Stimulated activated CD4-positive, alpha-beta T cell treated with anti-CD3 and anti-CD28 coated beads, Interleukin-1b, Interleukin-23, amount 100 ng/mL, for 24 hours (primary cell): ENCODE data around the gene SHKBP1.
"Not testable (repeated sequence)": the region's sequence is repeated elsewhere in the genome, so short reads cannot be mapped to it uniquely, and the experiment has no call there.

Experiments
- DNase-seq, 4 experiments: peaks; one replicate each; pipeline ENCODE4 v3.0.0-alpha.2; 2020; ENCODE audit warnings: low read depth in 4 of 4, low spot score in 1 of 4

The SHKBP1 gene

DNA sequence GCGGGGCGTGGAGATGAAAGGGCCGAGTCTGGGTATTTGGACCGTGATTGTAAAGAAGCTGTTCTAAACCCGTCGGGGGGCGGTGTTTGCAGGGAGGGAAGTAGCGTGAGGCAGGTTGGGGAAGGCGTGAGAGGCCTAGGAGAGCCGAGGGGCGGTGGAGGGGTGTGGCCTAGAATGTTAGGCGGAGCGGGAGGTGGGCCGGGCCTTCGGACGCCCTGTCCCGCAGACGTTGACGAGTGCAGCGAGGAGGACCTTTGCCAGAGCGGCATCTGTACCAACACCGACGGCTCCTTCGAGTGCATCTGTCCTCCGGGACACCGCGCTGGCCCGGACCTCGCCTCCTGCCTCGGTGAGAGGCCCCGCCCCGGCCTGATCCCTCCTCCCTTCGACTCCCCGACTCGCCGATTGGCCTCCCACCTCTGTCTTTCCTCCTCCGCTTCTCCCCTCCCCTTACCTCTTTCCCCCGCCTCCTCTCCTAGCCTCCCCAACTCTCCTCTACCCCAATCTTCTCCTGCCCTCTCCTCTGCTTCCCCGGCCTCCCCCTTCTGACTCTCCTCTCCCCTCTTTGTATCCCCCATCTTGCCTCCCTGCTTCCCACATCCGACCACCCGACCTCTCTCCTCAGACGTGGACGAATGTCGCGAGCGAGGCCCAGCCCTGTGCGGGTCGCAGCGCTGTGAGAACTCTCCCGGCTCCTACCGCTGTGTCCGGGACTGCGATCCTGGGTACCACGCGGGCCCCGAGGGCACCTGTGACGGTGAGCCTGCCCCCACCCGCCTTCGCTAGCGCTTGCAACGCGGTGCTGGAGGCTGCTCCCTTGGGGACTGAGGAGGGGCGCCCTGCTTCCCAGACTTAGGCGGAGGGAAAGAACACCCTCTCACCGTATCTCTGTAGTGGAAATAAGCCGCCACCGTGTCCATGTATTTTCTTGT lies 37.3 kb downstream of the SHKBP1 start:
- DNase-seq = peak; percentile 71 to 87 (median 78)

DNA sequence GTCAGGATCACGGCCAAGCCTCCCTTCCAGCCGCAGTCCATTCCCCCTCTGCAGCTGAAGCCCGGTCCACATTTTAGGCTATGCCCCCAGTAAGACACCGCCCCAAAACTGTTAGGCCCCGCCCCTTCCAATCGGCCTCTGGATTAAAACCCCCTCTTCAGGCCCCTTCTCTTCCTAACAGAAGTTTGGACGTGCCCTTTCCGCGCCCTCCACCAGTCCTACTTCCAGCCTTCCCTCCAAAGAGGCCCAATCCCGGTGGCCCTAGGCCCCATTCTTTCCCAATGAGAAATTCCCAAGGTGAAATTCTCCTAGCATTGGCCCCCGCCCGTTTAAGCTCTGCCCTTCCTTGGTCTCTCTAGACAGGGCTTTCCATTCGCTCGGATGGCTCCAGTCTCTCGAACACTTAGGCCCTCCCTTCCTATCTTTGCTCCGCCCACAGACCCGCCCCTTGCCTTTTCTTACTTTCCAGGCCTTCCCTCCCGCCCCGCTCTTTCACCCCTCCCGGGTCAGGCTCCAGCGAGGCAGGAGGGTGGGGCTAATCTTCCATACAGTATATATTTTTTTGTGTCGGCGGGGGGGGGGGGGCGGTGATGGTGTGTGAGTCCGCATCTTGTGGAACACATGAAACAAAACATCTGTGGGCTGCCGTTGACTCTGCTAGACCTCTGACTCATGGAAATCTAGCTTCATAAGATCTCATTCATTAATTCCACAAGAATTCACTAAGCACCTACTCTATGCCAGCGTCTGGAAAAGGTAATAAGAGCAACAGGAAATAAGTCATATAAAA lies 38.1 kb downstream of the SHKBP1 start:
- peak; percentile 92 to 97 (median 96) for DNase-seq

DNA sequence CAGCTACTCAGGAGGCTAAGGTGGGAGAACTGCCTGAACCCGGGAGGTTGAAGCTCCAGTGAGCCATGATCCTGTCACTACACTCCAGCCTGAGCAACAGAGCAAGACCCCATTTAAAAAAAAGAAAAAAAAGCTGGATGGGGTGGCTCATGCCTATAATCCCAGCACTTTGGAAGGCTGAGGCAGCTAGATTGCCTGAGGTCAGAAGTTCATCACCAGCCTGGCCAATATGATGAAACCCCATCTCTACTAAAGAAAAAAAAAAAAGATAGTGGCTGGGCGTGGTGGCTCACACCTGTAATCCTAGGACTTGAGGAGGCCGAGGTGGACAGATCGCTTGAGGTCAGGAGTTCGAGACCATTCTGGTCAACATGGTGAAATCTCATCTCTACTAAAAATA lies 39.5 kb downstream of the SHKBP1 start:
- no peak for DNase-seq

DNA sequence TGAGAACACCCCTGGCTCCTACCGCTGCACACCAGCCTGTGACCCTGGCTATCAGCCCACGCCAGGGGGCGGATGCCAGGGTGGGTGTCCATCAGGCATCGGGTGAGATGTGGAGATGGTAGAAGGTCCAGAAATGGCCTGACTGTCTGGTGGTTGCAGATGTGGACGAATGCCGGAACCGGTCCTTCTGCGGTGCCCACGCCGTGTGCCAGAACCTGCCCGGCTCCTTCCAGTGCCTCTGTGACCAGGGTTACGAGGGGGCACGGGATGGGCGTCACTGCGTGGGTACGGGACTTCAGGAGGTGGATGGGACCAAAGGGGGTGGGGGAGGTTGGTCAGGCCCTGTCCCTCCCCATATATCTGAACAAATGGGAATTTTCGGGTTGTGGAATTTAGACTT lies 40.3 kb downstream of the SHKBP1 start:
- no peak for DNase-seq

DNA sequence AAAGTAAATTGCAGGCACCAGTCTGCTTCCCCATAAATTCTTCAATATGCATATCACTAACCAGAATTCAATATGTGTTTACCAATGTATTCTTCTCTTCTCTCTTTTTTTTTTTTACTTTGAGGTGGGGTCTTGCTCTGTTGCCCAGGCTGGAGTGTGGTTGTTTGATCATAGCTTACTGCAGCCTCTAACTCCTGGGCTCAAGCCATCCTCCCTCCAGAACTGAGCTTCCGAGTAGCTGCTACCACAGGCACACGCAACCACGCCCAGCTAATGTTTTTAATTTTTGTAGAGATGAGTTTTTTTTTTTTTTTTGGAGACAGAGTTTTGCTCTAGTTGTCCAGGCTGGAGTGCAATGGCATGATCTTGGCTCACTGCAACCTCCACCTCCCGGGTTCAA lies 41.3 kb downstream of the SHKBP1 start:
- DNase-seq = no peak

DNA sequence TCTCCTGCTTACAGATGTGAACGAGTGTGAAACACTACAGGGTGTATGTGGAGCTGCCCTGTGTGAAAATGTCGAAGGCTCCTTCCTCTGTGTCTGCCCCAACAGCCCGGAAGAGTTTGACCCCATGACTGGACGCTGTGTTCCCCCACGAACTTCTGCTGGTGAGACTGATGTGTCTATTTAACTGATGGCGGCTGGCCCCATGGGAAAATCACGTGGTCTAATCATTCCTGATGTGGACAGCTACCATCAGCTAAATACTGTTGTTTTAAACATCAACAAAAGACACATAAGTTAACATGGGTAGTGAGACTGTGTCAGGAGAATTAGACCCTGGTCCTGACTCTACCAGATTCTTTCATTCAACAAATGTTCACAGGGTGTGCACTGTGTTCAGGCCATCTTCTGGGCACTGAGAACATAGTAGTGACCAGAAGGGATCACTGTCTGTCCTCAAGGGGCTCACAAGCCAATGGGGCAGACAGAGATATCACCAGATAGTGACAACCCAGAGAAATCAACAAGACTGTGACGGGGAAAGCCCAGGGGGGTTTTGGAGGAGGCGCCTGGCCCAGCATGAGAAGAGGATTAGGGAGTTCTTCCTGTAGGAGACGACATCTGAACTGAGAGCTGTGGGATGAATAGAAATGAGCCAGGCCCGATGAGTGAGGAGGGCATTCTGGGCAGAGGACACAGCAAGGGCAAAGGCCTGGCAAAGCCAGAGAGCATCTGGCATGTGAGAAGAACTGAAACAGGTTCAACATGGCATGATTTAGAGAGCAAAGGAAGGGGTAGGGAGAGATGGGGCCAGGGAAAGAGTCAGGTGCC lies 42.9 kb downstream of the SHKBP1 start:
- DNase-seq = no peak

DNA sequence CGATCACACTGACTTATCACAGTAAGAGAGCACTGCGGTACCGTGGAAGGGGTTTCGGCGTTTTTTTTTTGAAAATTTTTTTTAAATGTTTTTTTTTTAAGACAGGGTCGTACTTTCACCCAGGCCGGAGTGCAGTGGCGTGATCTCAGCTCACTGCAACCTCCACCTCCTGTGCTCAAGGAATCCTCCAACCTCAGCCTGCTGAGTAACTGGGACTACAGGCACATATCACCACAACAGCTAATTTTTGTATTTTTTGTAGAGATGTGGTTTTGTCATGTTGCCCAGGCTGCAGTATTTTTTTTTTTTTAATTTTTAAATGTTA lies 43.5 kb downstream of the SHKBP1 start:
- DNase-seq = no peak

DNA sequence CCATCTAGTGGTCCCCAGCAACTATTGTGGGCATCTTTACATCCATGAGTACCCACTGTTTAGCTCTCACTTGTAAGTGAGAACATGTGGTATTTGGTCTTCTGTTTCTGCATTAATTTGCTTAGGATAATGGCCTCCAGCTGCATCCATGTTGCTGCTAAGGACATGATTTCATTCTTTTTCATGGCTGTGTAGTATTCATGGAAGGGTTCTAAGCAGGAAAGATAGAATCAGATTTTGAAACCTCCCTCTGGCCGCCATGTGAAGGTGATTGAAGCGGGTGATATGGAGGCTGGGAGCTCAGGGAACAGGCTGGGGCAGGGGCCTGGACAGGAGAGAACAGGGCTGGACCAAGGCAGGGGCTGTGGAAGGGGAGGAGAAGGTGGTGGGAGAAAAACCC lies 44.6 kb downstream of the SHKBP1 start:
- no peak for DNase-seq

DNA sequence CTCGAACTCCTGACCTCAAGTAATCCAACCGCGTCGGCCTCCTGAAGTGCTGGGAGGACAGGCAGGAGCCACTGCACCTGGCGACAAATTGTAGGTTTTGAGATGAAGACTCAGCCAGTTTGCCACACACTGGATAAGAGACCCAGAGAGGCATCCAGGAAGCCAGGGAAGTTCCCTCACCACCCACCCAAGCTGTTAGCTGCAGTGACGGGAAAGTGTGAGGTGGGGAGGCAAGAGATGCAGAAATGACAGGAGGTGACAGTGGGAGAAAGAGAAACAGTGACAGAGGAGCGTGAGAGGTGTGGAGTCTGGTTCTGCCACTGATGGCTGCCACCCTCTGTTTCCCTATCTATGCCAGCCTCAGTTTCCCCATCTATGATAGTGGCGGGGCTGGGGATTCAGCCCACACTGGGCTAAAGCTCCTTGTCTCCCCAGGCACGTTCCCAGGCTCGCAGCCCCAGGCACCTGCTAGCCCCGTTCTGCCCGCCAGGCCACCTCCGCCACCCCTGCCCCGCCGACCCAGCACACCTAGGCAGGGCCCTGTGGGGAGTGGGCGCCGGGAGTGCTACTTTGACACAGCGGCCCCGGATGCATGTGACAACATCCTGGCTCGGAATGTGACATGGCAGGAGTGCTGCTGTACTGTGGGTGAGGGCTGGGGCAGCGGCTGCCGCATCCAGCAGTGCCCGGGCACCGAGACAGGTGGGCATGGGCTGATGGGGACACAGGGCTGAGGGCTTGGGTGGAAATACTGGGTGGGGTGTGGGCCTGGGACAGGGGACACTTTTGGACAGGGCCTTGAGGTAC lies 45.5 kb downstream of the SHKBP1 start:
- DNase-seq = no peak

DNA sequence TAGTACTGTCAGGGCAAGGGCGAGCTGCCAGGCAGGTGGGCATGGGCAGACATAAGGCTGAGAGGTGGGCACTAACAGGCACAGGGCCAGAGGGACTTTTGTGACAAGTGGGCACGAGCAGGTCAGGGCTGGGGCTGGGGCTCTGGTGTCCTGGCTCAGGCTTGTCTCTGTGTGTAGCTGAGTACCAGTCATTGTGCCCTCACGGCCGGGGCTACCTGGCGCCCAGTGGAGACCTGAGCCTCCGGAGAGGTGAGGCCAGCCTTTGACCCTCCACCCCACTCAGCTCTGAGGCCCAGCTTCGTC lies 46.1 kb downstream of the SHKBP1 start:
- no peak for DNase-seq

DNA sequence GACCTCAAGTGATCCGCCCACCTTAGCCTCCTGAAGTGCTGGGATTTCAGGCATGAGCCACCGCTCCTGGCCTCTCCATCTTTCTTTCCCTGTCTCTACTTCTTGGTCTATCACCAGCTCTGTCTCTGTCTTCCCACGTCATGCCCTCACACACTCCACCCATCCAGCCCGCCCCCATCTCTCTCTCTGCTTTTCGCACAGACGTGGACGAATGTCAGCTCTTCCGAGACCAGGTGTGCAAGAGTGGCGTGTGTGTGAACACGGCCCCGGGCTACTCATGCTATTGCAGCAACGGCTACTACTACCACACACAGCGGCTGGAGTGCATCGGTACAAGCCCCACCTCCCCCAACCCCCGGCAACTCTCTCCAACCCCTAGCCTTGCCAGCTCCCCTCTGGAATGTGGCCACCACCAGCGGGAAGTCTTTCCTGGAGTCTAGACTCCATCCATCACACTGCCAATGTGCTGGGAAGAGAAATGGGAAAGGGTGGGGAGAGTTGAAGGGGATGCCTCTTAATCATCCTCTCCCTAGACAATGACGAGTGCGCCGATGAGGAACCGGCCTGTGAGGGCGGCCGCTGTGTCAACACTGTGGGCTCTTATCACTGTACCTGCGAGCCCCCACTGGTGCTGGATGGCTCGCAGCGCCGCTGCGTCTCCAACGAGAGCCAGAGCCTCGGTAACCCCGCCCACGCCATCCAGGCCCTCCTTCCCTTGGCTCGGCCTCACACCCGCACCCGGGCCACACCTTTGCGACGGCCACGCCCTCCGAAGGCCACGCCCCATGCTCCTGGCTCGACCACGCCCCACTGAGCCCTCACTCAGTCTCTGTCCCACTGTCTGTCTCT lies 47.0 kb downstream of the SHKBP1 start:
- DNase-seq = no peak

DNA sequence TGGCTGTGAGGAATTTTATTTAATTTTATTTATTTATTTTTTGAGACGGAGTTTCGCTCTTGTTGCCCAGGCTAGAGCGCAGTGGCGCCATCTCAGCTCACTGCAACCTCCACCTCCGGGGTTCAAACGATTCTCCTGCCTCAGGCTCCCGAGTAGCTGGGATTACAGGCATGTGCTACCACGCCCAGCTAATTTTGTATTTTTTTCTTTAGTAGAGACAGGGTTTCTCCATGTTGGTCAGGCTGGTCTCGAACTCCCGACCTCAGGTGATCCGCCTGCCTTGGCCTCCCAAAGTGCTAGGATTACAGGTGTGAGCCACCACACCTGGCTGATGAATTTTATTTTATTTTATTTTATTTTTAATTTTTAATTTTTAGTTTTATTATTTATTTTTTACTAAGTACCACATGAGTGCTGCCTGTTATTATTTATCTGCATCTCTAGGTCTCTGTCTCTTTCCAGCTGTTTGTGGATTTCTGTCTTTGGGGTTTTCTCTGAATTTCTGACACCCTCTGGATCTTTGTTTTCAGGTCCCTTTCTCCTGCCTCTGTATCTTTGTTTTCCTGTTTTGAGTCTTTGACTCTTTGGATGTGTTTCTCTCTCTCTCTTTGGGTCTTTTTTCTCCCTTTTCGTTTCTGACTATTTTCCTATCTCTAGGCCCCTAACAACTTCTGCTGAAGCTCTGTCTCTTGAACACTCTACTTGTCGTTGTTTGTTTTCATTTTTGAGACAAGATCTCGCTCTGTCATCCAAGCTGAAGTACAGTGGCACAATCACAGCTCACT lies 47.9 kb downstream of the SHKBP1 start:
- DNase-seq = not testable (repeated sequence)

DNA sequence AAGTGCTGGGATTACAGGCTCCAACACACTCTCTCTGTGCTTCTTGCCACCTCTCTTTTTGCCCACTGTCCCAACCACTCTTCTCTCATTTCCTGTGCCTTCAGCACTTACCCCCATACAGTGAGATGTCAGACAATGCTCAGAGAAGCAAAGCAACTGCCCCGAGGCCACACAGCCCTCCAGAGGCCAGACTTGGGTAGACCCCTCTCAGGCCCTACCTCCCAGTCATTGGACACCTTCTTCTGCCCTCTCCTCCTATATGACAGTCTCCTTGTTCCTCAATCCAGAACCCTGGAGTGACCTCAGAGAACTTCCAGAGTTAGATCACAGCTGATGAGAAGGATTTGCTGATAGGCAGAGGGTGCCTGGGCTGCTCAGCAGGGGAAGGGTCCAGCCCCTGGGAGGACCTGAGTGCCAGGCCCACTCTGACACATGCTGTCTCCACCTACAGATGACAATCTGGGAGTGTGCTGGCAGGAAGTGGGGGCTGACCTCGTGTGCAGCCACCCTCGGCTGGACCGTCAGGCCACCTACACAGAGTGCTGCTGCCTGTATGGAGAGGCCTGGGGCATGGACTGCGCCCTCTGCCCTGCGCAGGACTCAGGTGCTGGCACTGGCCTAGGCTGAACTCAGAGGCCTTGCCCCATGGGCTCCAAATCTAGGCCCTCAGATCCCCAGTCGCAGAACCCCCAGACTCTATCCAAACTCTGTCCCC lies 48.9 kb downstream of the SHKBP1 start:
- DNase-seq = no peak

DNA sequence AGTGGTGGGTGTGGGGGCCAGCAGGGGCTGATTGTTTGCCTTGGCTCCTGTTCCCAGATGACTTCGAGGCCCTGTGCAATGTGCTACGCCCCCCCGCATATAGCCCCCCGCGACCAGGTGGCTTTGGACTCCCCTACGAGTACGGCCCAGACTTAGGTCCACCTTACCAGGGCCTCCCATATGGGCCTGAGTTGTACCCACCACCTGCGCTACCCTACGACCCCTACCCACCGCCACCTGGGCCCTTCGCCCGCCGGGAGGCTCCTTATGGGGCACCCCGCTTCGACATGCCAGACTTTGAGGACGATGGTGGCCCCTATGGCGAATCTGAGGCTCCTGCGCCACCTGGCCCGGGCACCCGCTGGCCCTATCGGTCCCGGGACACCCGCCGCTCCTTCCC lies 50.2 kb downstream of the SHKBP1 start:
- DNase-seq = no peak

DNA sequence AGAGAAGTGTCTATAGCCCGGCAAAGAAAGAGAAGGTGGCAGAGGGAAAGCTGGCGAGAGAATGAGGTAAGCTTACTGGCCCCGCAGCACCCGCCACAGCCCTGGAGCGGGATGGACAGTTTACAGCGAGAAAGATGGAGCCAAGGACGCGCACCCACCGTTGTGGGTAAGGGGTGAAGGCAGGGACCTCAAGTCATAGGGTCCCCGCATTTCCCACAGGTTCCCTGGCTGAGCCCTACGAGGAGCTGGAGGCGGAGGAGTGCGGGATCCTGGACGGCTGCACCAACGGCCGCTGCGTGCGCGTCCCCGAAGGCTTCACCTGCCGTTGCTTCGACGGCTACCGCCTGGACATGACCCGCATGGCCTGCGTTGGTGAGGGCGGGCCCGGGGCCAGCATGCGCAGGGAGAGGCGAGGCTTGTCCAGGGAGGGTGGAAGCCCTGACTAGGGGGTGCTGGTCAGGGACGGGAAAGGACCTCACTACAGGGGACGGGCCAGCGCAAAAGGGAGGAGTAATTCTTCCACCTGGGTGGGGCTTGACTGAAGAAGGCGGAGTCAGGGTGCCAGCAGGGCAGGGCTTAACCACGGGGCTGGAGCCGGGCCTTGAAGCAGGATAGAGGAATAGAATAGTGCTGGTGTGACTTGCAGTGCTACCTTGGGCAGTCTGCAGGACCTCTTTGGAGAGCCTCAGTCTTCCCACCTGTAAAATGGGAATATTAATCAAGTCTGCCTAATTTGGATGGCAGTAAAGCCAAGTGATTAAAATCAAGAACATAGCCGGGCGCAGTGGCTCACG lies 51.0 kb downstream of the SHKBP1 start:
- no peak for DNase-seq

DNA sequence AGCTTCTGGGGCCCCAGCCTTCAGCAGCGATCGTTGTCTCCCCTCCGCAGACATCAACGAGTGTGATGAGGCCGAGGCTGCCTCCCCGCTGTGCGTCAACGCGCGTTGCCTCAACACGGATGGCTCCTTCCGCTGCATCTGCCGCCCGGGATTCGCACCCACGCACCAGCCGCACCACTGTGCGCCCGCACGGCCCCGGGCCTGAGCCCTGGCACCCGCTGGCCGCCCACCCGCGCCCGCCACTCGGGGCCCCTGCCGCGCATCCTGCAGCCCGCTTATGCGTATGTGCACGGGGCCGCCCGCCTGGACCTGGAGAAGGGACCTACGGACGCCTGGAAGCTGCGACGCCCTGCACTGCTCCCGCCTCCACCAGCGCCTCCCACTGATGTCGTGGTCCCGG lies 52.7 kb downstream of the SHKBP1 start:
- no peak for DNase-seq

DNA sequence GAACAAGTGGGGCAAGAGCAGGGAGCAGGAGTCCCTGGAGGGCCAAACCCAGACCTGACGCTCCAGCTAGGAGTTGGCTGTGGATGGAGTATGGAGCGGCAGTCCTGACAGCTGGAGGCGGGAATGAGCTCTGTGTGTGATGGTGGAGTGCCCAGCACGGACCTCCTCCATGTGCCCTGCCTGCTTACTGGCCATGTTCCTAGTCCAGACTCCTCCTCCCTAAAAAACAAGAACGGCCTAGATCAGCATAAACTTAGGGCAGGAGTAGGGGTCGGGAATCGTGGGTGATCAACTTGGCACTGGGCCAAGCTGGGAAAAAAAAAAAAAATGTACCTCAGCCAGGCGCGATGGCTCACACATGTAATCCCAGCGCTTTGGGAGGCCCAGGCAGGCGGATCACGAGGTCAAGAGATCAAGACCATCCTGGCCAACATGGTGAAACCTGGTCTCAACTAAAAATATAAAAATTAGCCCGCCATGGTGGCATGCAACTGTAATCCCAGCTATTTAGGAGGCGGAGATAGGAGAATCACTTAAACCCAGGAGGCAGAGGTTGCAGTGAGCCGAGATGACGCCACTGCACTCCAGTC lies 54.0 kb downstream of the SHKBP1 start:
- DNase-seq = no peak
